Esophagus muscularis mucosa (tissue), 4 donors: ENCODE results near the gene CALR. TPM values are rescaled to one million over a fixed set of nuclear protein-coding genes. Genes with fewer than 3 reads are reported as not detected.

Experiments used
- DNase-seq: peaks from one replicate; pipeline ENCODE4 v3.0.0-alpha.2; 2017; ENCODE audit errors: extremely low spot score
- H3K27ac ChIP-seq, 4 donors: fragments of 200-600 bp; sonication (generic); replicated peaks in 1 of 4; 1 replicate in 3 of 4; 2 replicates in 1 of 4; pipeline ENCODE4 v1.5.1; 2016 to 2019; ENCODE audit warnings: mild to moderate bottlenecking in 1 of 4
- H3K27me3 ChIP-seq, 4 donors: fragments of 200-600 bp; sonication (generic); one replicate each; pipeline versions ENCODE4 v1.5.1 to v1.6.0; 2016 to 2019
- H3K36me3 ChIP-seq, 4 donors: fragments of 200-600 bp; sonication (generic); one replicate each; pipeline ENCODE4 v1.5.1; 2016 to 2019
- H3K4me1 ChIP-seq, 4 donors: fragments of 200-600 bp; sonication (generic); one replicate each; pipeline ENCODE4 v1.5.1; 2016 to 2019
- H3K4me3 ChIP-seq, 4 donors: fragments of 200-600 bp; sonication (generic); 1 replicate in 2 of 4; 2 replicates in 2 of 4; pipeline ENCODE4 v1.5.1; 2016 to 2019; ENCODE audit warnings: mild to moderate bottlenecking in 4 of 4, moderate library complexity in 1 of 4
- H3K9me3 ChIP-seq, 4 donors: fragments of 200-600 bp; sonication (generic); 1 replicate in 3 of 4; 2 replicates in 1 of 4; pipeline ENCODE4 v1.5.1; 2016 to 2019
- CTCF ChIP-seq, 3 experiments: fragments of 200-600 bp in 2 of 3; fragments of 450-650 bp in 1 of 3; sonication (generic) in 2 of 3; IDR thresholded peaks; one replicate each; pipeline ENCODE4 v1.5.1; 2017 to 2019; ENCODE audit warnings: antibody characterized with exemption in 3 of 3, mild to moderate bottlenecking in 2 of 3, moderate library complexity in 1 of 3
- EP300 ChIP-seq: sonication (generic); formaldehyde crosslinking; IDR thresholded peaks from one replicate; pipeline ENCODE4 v1.6.1; 2017; ENCODE audit warnings: antibody characterized with exemption
- POLR2A ChIP-seq: fragments of 450-650 bp; IDR thresholded peaks from one replicate; pipeline ENCODE4 v1.6.1; 2017; ENCODE audit warnings: antibody characterized with exemption, moderate library complexity, mild to moderate bottlenecking, low read depth
- POLR2AphosphoS5 ChIP-seq, 2 donors: sonication (generic); formaldehyde crosslinking; IDR thresholded peaks; one replicate each; pipeline ENCODE4 v1.6.1; 2017; ENCODE audit warnings: antibody characterized with exemption in 2 of 2
- WGBS: methylation state at CpG from one replicate; pipeline ENCODE4 v1.1.5; 2018; 5-methylcytosine and 5-hydroxymethylcytosine counted together
- intact Hi-C: fragments of 100-400 bp; cut with DNase I; formaldehyde crosslinking; loops from one replicate; pipeline ENCODE4 v1.15.1; 2023
- total RNA-seq, 4 donors: library from RNA; depleted of rRNA; stranded (reverse); fragments of >200 nt; gene quantifications; one replicate each; pipeline versions ENCODE4 v1.1.0 to v1.2.1, GENCODE V29; 2016

The CALR gene
- total RNA-seq, 4 donors from 2014 or later = 200 to 300 (median 270) TPM

DNA sequence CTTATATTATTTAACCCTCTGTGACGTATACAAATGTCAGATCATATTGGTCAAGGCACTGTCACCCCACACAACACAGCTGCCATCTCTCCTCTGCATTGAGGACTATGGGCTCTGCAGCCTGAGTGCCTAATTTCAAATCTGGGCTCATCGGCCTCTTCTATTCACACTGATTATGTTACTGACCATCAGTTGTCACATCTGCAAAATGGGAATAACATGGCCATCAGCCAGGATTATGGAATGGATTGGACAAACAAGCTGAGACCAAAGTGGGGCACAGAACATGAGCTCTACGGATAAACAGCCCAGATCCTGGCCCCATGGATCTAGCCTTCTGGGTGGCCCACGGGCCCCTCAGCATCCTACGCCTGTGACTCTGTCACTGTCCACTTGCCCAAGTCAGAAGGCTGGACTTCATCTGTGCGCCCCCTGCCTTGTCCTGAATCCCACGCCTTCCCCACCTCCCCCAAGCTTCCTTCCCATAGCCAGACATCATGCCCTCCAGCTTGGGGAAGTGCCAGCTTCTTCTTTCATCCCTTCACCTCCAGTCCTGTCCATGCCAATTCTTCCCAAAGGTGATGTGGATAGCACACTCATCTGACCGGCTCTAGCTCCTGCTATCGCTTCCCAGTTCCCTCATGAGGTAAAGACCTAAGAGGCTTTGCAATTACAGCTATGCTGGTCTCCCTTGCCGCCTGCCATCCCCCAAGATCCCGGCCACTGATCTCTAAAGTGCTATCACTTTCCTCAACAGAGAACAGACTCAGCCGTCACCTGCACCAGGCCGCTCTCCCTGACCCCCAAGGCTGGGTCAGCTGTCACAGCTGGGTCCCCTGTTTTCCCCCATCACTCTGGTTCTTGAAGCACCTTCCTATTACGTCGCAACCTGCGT is 5.8 kb upstream of the CALR start:
- Histone ChIP-seq H3K4me3 (peak overlapping the region; percentile 74 to 97 (median 90)), H3K9me3 (no peaks in the 10 kb centered on the region), H3K36me3 (peaks cover 20 to 35% (median 32%) of the 10 kb centered on the region in 4 donors), H3K4me1 (peaks cover 22 to 33% (median 28%) of the 10 kb centered on the region in 4 donors), H3K27ac (peak overlapping the region; percentile 76 to 89 (median 85)), H3K27me3 (no peaks in the 10 kb centered on the region)
- no peak for DNase-seq
- 29% methylated on average over 16 of the region's 16 CpGs for WGBS
- intact Hi-C loops = no loop called here
- TF ChIP-seq POLR2A = no peak
- no peak for TF ChIP-seq EP300
- no peak for TF ChIP-seq POLR2AphosphoS5 (IDR thresholded peaks at IDR 0.05)
- no peak for TF ChIP-seq CTCF (IDR thresholded peaks at IDR 0.05)

DNA sequence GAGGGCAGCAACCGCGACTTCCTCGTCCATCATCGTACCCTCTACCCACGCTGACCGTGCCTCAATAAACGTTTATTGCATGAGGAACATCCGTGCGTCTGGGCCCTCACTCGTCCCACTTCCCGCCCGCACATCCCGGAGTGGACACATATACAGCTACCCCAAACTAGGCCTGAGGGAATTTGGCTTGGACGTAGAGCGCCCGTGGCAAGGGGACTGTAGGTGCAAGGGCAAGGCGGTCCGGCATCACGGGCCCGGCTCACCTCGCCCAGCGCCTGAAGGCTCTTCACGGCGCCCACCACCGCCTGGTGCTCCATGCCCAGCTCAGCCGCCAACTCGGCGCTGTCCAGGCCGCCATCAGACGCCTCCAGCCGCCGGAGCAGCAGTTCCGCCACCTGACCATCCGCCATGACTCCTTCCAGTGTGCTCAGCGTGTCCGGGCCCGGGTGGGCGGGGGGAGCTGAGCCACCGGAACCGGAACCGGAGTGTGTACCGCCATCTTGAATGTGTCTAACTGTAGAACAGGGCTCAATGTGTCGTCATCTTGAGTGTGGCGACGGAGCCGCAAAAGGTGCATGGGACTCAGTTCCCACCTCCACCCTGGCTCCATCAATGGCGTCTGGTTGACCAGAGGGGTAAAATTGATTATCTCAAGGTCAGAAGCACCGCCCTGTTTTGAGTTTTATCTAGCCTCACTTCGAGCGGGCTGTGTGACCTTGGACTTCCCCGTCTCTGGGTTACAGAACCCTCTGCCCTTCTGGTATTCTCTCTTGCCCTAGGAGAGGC is 4.9 kb upstream of the CALR start, which contains the start of gene FARSA:
TSS of gene FARSA (minus strand) at position 425 of the 786 bp plus-strand sequence. CDS start at position 410, 15 bp downstream.
- Histone ChIP-seq H3K9me3 (no peaks in the 10 kb centered on the region), H3K27me3 (no peaks in the 10 kb centered on the region), H3K36me3 (peaks cover 14 to 27% (median 24%) of the 10 kb centered on the region in 4 donors), H3K4me1 (peaks cover 25 to 37% (median 33%) of the 10 kb centered on the region in 4 donors), H3K27ac (peak within 1 kb of the TSS; percentile 76 to 89 (median 85)), H3K4me3 (peak within 1 kb of the TSS; percentile 74 to 97 (median 90))
- intact Hi-C loops = no loop called here
- peak; percentile 97 for DNase-seq
- WGBS = 4% methylated on average over 37 of the region's 51 CpGs
- TF ChIP-seq POLR2AphosphoS5 (IDR thresholded peaks at IDR 0.05) (peak; percentile 93 to 95), POLR2A (peak; percentile 21), EP300 (no peak), CTCF (IDR thresholded peaks at IDR 0.05) (no peak)

DNA sequence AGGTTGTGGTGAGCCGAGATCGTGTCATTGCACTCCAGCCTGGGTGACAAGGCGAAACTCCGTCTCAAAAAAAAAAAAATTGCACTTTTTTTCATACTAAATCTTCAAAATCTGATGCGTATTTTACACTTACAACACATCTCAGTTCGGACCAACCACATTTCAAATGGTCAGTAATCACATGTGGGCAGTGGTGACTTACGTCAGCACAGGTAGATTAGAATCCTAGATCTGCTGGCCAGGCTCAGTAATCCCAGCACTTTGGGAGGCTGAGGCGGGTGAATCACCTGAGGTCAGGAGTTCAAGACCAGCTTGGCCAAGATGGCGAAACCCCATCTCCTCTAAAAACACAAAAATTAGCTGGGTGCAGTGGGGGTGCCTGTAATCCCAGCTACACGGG is 3.3 kb upstream of the CALR start:
- no peak overlapping the region for H3K4me3 ChIP-seq
- H3K27ac ChIP-seq = no peak overlapping the region
- intact Hi-C loops = no loop called here
- peaks cover 10 to 15% (median 12%) of the 10 kb centered on the region in 4 donors for H3K36me3 ChIP-seq
- H3K9me3 ChIP-seq = no peaks in the 10 kb centered on the region
- peaks cover 32 to 48% (median 43%) of the 10 kb centered on the region in 4 donors for H3K4me1 ChIP-seq
- WGBS = 89% methylated on average over 10 of the region's 10 CpGs
- no peak for TF ChIP-seq POLR2AphosphoS5 (IDR thresholded peaks at IDR 0.05)
- TF ChIP-seq POLR2A = no peak
- TF ChIP-seq EP300 = no peak
- no peak for TF ChIP-seq CTCF (IDR thresholded peaks at IDR 0.05)
- H3K27me3 ChIP-seq = no peaks in the 10 kb centered on the region
- no peak for DNase-seq

DNA sequence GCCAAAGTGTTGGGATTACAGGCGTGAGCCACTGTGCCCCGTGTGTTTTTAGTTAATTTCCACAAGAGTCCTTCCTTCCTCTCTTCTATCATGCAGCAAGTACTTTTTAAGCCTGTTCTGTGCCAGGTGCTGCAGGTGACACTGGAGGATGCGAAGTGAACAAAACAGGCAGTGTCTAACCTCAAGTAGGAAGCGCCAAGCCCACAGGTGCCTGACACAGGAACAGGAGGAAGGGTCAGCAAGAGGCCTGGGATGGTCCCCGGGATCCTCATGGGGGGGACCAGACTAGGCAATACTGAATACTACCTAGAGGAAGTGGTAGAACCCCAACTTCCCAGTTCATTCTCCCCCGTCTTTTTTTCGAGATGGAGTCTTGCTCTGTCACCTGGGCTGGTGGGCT is 1.8 kb upstream of the CALR start:
- peaks cover 47 to 57% (median 56%) of the 10 kb centered on the region in 4 donors for H3K4me1 ChIP-seq
- WGBS = 67% methylated on average over 7 of the region's 7 CpGs

More for the DNA sequence above, 1.8 kb upstream of the CALR start:
- intact Hi-C loops = no loop called here
- Histone ChIP-seq H3K36me3 (peaks cover 18 to 20% (median 20%) of the 10 kb centered on the region in 4 donors), H3K27me3 (no peaks in the 10 kb centered on the region), H3K9me3 (no peaks in the 10 kb centered on the region), H3K4me3 (no peak overlapping the region), H3K27ac (no peak overlapping the region)
- TF ChIP-seq CTCF (IDR thresholded peaks at IDR 0.05) (no peak), POLR2A (no peak), POLR2AphosphoS5 (IDR thresholded peaks at IDR 0.05) (no peak), EP300 (no peak)
- DNase-seq = no peak
